ENCODE measurements around the gene PAK4. TPM values are rescaled to one million over a fixed set of nuclear protein-coding genes. Genes with fewer than 3 reads are reported as not detected.

The PAK4 gene
- total RNA-seq, 3 donors from 2014 or later = 3.5 to 12.0 (median 10.2) TPM

- Histone ChIP-seq H3K4me3 (no peak overlapping the region), H3K36me3 (no peaks in the 10 kb centered on the region), H3K27me3 (peaks cover 0 to 17% of the 10 kb centered on the region in 2 donors), H3K4me1 (no peaks in the 10 kb centered on the region), H3K27ac (no peak overlapping the region), H3K9me3 (no peaks in the 10 kb centered on the region)
- TF ChIP-seq POLR2A (IDR thresholded peaks at IDR 0.05) = no peak
- no peak for TF ChIP-seq POLR2AphosphoS5 (IDR thresholded peaks at IDR 0.05)
- no peak for TF ChIP-seq CTCF (IDR thresholded peaks at IDR 0.05)
- DNase-seq (ENCODE audit: low spot score in 2 of 2) = no peak
- intact Hi-C loops (cut with DNase I; ENCODE audit: low total_unique reads) = no loop called here
Observed at GRCh38 chr19:39192846-39193245, 67.3 kb downstream of the PAK4 start.

- Histone ChIP-seq H3K4me1 (no peaks in the 10 kb centered on the region), H3K4me3 (no peak overlapping the region), H3K27me3 (peaks cover 0 to 25% of the 10 kb centered on the region in 2 donors), H3K27ac (no peak overlapping the region), H3K36me3 (no peaks in the 10 kb centered on the region), H3K9me3 (no peaks in the 10 kb centered on the region)
- DNase-seq (ENCODE audit: low spot score in 2 of 2) = no peak
- no peak for TF ChIP-seq CTCF (IDR thresholded peaks at IDR 0.05)
- TF ChIP-seq POLR2AphosphoS5 (IDR thresholded peaks at IDR 0.05) = no peak
- no peak for TF ChIP-seq POLR2A (IDR thresholded peaks at IDR 0.05)
- intact Hi-C loops (cut with DNase I; ENCODE audit: low total_unique reads) = no loop called here
Observed at GRCh38 chr19:39193803-39194202, 68.2 kb downstream of the PAK4 start.

GRCh38 chr19:39194832-39195542 lies 69.4 kb downstream of the PAK4 start:
- Histone ChIP-seq H3K4me1 (no peaks in the 10 kb centered on the region), H3K36me3 (no peaks in the 10 kb centered on the region), H3K27me3 (peaks cover 0 to 32% of the 10 kb centered on the region in 2 donors), H3K4me3 (no peak overlapping the region), H3K27ac (no peak overlapping the region), H3K9me3 (no peaks in the 10 kb centered on the region)
- intact Hi-C loops (cut with DNase I; ENCODE audit: low total_unique reads) = no loop called here
- no peak for DNase-seq (ENCODE audit: low spot score in 2 of 2)
- no peak for TF ChIP-seq CTCF (IDR thresholded peaks at IDR 0.05)
- TF ChIP-seq POLR2A (IDR thresholded peaks at IDR 0.05) = no peak
- TF ChIP-seq POLR2AphosphoS5 (IDR thresholded peaks at IDR 0.05) = no peak

GRCh38 chr19:39195755-39196154 lies 70.2 kb downstream of the PAK4 start:
- H3K27me3 ChIP-seq = peaks cover 0 to 38% of the 10 kb centered on the region in 2 donors
- no peak for TF ChIP-seq POLR2A (IDR thresholded peaks at IDR 0.05)
- TF ChIP-seq POLR2AphosphoS5 (IDR thresholded peaks at IDR 0.05) = no peak
- TF ChIP-seq CTCF (IDR thresholded peaks at IDR 0.05) = no peak
- no peak overlapping the region for H3K27ac ChIP-seq
- no peaks in the 10 kb centered on the region for H3K4me1 ChIP-seq
- no peak overlapping the region for H3K4me3 ChIP-seq
- no peaks in the 10 kb centered on the region for H3K9me3 ChIP-seq
- H3K36me3 ChIP-seq = no peaks in the 10 kb centered on the region
- intact Hi-C loops (cut with DNase I; ENCODE audit: low total_unique reads) = no loop called here
- no peak for DNase-seq (ENCODE audit: low spot score in 2 of 2)

- Histone ChIP-seq H3K4me1 (no peaks in the 10 kb centered on the region), H3K27ac (no peak overlapping the region), H3K36me3 (no peaks in the 10 kb centered on the region), H3K9me3 (no peaks in the 10 kb centered on the region), H3K27me3 (peaks cover 0 to 38% of the 10 kb centered on the region in 2 donors), H3K4me3 (no peak overlapping the region)
- intact Hi-C loops (cut with DNase I; ENCODE audit: low total_unique reads) = no loop called here
- no peak for DNase-seq (ENCODE audit: low spot score in 2 of 2)
- TF ChIP-seq POLR2AphosphoS5 (IDR thresholded peaks at IDR 0.05) (no peak), POLR2A (IDR thresholded peaks at IDR 0.05) (no peak), CTCF (IDR thresholded peaks at IDR 0.05) (no peak)
Observed at GRCh38 chr19:39196320-39196719, 70.7 kb downstream of the PAK4 start.
